Osteocyte (in vitro differentiated cells): ENCODE data around the gene KRT73. TPM values are rescaled to one million over a fixed set of nuclear protein-coding genes. Genes with fewer than 3 reads are reported as not detected.

ENCODE experiments used
- DNase-seq: peaks from one replicate; pipeline ENCODE4 v3.0.0; 2021; ENCODE audit warnings: mixed read lengths; ENCODE audit not compliant: unreplicated experiment; ENCODE audit errors: extremely low spot score
- H3K27ac Mint-ChIP-seq: one replicate; pipeline ENCODE4 v1.8.0; 2021; ENCODE audit warnings: mild to moderate bottlenecking, mixed read lengths; ENCODE audit not compliant: unreplicated experiment
- H3K27me3 Mint-ChIP-seq: one replicate; pipeline ENCODE4 v1.8.0; 2021; ENCODE audit warnings: mixed read lengths; ENCODE audit not compliant: unreplicated experiment
- H3K36me3 Mint-ChIP-seq: one replicate; pipeline ENCODE4 v1.8.0; 2021; ENCODE audit warnings: mixed read lengths; ENCODE audit not compliant: unreplicated experiment
- H3K4me1 Mint-ChIP-seq: one replicate; pipeline ENCODE4 v1.8.0; 2021; ENCODE audit warnings: mixed read lengths; ENCODE audit not compliant: unreplicated experiment
- H3K4me3 Mint-ChIP-seq: one replicate; pipeline ENCODE4 v1.8.0; 2021; ENCODE audit warnings: mild to moderate bottlenecking, moderate library complexity, mixed read lengths; ENCODE audit not compliant: unreplicated experiment
- H3K9me3 Mint-ChIP-seq: one replicate; pipeline ENCODE4 v1.8.0; 2021; ENCODE audit warnings: mixed read lengths; ENCODE audit not compliant: unreplicated experiment
- CTCF ChIP-seq: fragments of 200-600 bp; sonication (generic); IDR thresholded peaks from 2 replicates; pipeline ENCODE4 v1.5.0; 2021; ENCODE audit warnings: antibody characterized with exemption, mild to moderate bottlenecking, moderate library complexity
- total RNA-seq: library from RNA; stranded (reverse); gene quantifications from 2 replicates; pipeline ENCODE4 v1.2.1, GENCODE V29; 2021

KRT73 gene
- total RNA-seq, 1 donor from 2014 or later: not detected

GRCh38 chr12:52615912-52616311 lies 2.4 kb downstream of the KRT73 start:
- H3K9me3 Mint-ChIP-seq: no peaks in the 10 kb centered on the region
- no peak overlapping the region for H3K27ac Mint-ChIP-seq
- H3K4me3 Mint-ChIP-seq: no peak overlapping the region
- peak; percentile 77 for DNase-seq
- TF ChIP-seq CTCF: no peak
- no peaks in the 10 kb centered on the region for H3K36me3 Mint-ChIP-seq
- H3K4me1 Mint-ChIP-seq: no peaks in the 10 kb centered on the region
- H3K27me3 Mint-ChIP-seq: peaks cover 52% of the 10 kb centered on the region

- no peaks in the 10 kb centered on the region for H3K9me3 Mint-ChIP-seq
- H3K4me3 Mint-ChIP-seq: no peak overlapping the region
- H3K4me1 Mint-ChIP-seq: no peaks in the 10 kb centered on the region
- no peak for TF ChIP-seq CTCF
- H3K27ac Mint-ChIP-seq: no peak overlapping the region
- H3K27me3 Mint-ChIP-seq: peaks cover 53% of the 10 kb centered on the region
- no peaks in the 10 kb centered on the region for H3K36me3 Mint-ChIP-seq
- peak; percentile 51 for DNase-seq
These were observed 3.0 kb downstream of the KRT73 start for GRCh38 chr12:52615208-52615868.

GRCh38 chr12:52614381-52615207 lies 3.8 kb downstream of the KRT73 start:
- Mint-ChIP-seq H3K4me3 (no peak overlapping the region), H3K9me3 (no peaks in the 10 kb centered on the region), H3K36me3 (no peaks in the 10 kb centered on the region), H3K4me1 (no peaks in the 10 kb centered on the region), H3K27me3 (peaks cover 51% of the 10 kb centered on the region), H3K27ac (no peak overlapping the region)
- peak; percentile 66 for DNase-seq
- no peak for TF ChIP-seq CTCF

- Mint-ChIP-seq H3K4me3 (no peak overlapping the region), H3K27me3 (peaks cover 56% of the 10 kb centered on the region), H3K4me1 (no peaks in the 10 kb centered on the region), H3K27ac (no peak overlapping the region), H3K9me3 (no peaks in the 10 kb centered on the region), H3K36me3 (no peaks in the 10 kb centered on the region)
- TF ChIP-seq CTCF: no peak
- DNase-seq: peak; percentile 69
These were observed 4.9 kb downstream of the KRT73 start for GRCh38 chr12:52613384-52614030.
